Esophagus squamous epithelium (tissue), 5 donors: ENCODE results near the gene IL1RN. TPM values are rescaled to one million over a fixed set of nuclear protein-coding genes. Genes with fewer than 3 reads are reported as not detected.

ENCODE experiments used
- DNase-seq: peaks from one replicate; lab custom pipeline; 2025; lab: John Stamatoyannopoulos, UW
- H3K27ac ChIP-seq, 4 donors: fragments of 200-600 bp; sonication (generic); one replicate each; pipeline ENCODE4 v1.5.1; 2016 to 2019; ENCODE audit warnings: mild to moderate bottlenecking in 1 of 4
- H3K27me3 ChIP-seq, 4 donors: fragments of 200-600 bp; sonication (generic); 1 replicate in 3 of 4; 2 replicates in 1 of 4; pipeline versions ENCODE4 v1.5.1 to v1.6.0; 2017 to 2021; ENCODE audit warnings: antibody characterized with exemption in 1 of 4
- H3K36me3 ChIP-seq, 3 donors: fragments of 200-600 bp; sonication (generic); one replicate each; pipeline ENCODE4 v1.5.1; 2016 to 2019
- H3K4me1 ChIP-seq, 3 donors: fragments of 200-600 bp; sonication (generic); one replicate each; pipeline ENCODE4 v1.5.1; 2017 to 2019
- H3K4me3 ChIP-seq, 4 donors: fragments of 200-600 bp; sonication (generic); 1 replicate in 3 of 4; 2 replicates in 1 of 4; pipeline ENCODE4 v1.5.1; 2016 to 2019; ENCODE audit warnings: mild to moderate bottlenecking in 2 of 4, moderate library complexity in 1 of 4
- H3K9me3 ChIP-seq, 3 donors: fragments of 200-600 bp; sonication (generic); one replicate each; pipeline ENCODE4 v1.5.1; 2016 to 2019
- CTCF ChIP-seq, 6 experiments: fragments of 450-650 bp in 4 of 6; fragments of 200-600 bp in 2 of 6; sonication (generic) in 2 of 6; IDR thresholded peaks; one replicate each; pipeline ENCODE4 v1.5.1; 2016 to 2019; ENCODE audit warnings: antibody characterized with exemption in 6 of 6, mild to moderate bottlenecking in 4 of 6, moderate library complexity in 4 of 6
- POLR2A ChIP-seq, 4 donors: fragments of 450-650 bp; IDR thresholded peaks; one replicate each; pipeline ENCODE4 v1.6.1; 2017; ENCODE audit warnings: antibody characterized with exemption in 4 of 4, mild to moderate bottlenecking in 4 of 4, moderate library complexity in 3 of 4
- WGBS, 2 donors: methylation state at CpG; one replicate each; pipeline ENCODE4 v1.1.5; 2018; 5-methylcytosine and 5-hydroxymethylcytosine counted together
- intact Hi-C: fragments of 100-400 bp; cut with DNase I; formaldehyde crosslinking; loops from one replicate; pipeline ENCODE4 v1.15.0; 2022
- total RNA-seq, 4 donors: library from RNA; depleted of rRNA; stranded (reverse); fragments of >200 nt; gene quantifications; one replicate each; pipeline ENCODE4 v1.1.0, GENCODE V29; 2016
- donor health status: DM: yes; HTN: yes; CAD: no.

IL1RN gene
- total RNA-seq, 4 donors from 2014 or later: 594 to 1,539 (median 978) TPM

- intact Hi-C loops: no loop called here
- Histone ChIP-seq H3K4me3 (peak overlapping the region in 3 of 4 donors; percentile 32 to 59 (median 37)), H3K9me3 (no peaks in the 10 kb centered on the region), H3K27me3 (no peaks in the 10 kb centered on the region), H3K27ac (peak overlapping the region in 2 of 4 donors; percentile 72 to 83), H3K36me3 (no peaks in the 10 kb centered on the region), H3K4me1 (peaks cover 0 to 24% (median 0%) of the 10 kb centered on the region in 3 donors)
- DNase-seq: peak; percentile 17
- WGBS, 2 donors: 62 to 73% methylated on average over 2 to 4 of the region's 8 CpGs
- TF ChIP-seq POLR2A (IDR thresholded peaks at IDR 0.05): no peak
- no peak for TF ChIP-seq CTCF (IDR thresholded peaks at IDR 0.05)
Measured at GRCh38 chr2:113175042-113175628, 47.7 kb downstream of the IL1RN start.

- WGBS, 2 donors: 54 to 58% methylated on average over 10 to 11 of the region's 11 CpGs
- no peak for TF ChIP-seq POLR2A (IDR thresholded peaks at IDR 0.05)
- TF ChIP-seq CTCF (IDR thresholded peaks at IDR 0.05): no peak
- Histone ChIP-seq H3K27me3 (no peaks in the 10 kb centered on the region), H3K4me3 (peak overlapping the region in 2 of 4 donors; percentile 37 to 59), H3K4me1 (peaks cover 0 to 27% (median 0%) of the 10 kb centered on the region in 3 donors), H3K27ac (peak overlapping the region in 1 of 4 donors; percentile 3), H3K36me3 (no peaks in the 10 kb centered on the region), H3K9me3 (no peaks in the 10 kb centered on the region)
- DNase-seq: no peak
- intact Hi-C loops: no loop called here
Measured at GRCh38 chr2:113175736-113176695, 48.6 kb downstream of the IL1RN start.

- H3K36me3 ChIP-seq: peaks cover 0 to 5% (median 0%) of the 10 kb centered on the region in 3 donors
- no peaks in the 10 kb centered on the region for H3K27me3 ChIP-seq
- TF ChIP-seq POLR2A (IDR thresholded peaks at IDR 0.05) (no peak), CTCF (IDR thresholded peaks at IDR 0.05) (no peak)
- DNase-seq: no peak
- no peak overlapping the region for H3K4me3 ChIP-seq
- H3K27ac ChIP-seq: no peak overlapping the region
- WGBS, 2 donors: 85 to 92% methylated on average over 6 to 7 of the region's 7 CpGs
- H3K4me1 ChIP-seq: peaks cover 4 to 35% (median 6%) of the 10 kb centered on the region in 3 donors
- no peaks in the 10 kb centered on the region for H3K9me3 ChIP-seq
- intact Hi-C loops: no loop called here
Measured at GRCh38 chr2:113176696-113177355, 49.4 kb downstream of the IL1RN start.

GRCh38 chr2:113178069-113178746 lies 50.8 kb downstream of the IL1RN start:
- H3K4me1 ChIP-seq: peaks cover 4 to 32% (median 6%) of the 10 kb centered on the region in 3 donors
- peaks cover 0 to 19% (median 0%) of the 10 kb centered on the region in 3 donors for H3K36me3 ChIP-seq
- intact Hi-C loops: no loop called here
- DNase-seq: no peak
- TF ChIP-seq CTCF (IDR thresholded peaks at IDR 0.05) (no peak), POLR2A (IDR thresholded peaks at IDR 0.05) (no peak)
- no peaks in the 10 kb centered on the region for H3K27me3 ChIP-seq
- no peaks in the 10 kb centered on the region for H3K9me3 ChIP-seq
- H3K27ac ChIP-seq: no peak overlapping the region
- no peak overlapping the region for H3K4me3 ChIP-seq
- 80 to 84% methylated on average over 11 of the region's 11 CpGs for WGBS, 2 donors
